Central memory CD4-positive, alpha-beta T cell (primary cell): ENCODE measurements around the gene ANKRD28.

Experiments
- DNase-seq: peaks from one replicate; pipeline ENCODE4 v3.0.0; 2022

The ANKRD28 gene

DNA sequence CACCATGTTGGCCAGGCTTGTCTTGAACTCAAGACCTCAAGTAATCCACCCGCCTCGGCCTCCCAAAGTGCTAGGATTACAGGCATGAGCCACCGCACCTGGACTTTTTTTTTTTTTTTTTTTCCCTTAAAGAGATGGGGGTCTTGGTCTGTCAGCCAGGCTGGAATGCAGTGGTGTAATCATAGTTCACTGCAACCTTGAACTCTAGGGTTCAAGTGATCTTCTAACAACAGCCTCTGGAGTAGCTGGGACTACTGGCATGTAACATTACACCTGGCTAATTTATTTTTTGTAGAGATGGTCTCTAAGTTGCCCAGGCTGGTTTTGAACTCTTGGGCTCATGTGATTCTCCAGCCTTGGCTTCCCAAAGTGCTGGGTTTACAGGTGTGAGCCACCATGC lies 81.6 kb downstream of the ANKRD28 start:
- DNase-seq: no peak

GRCh38 chr3:15714448-15714847 lies 83.3 kb downstream of the ANKRD28 start:
- DNase-seq: no peak

GRCh38 chr3:15713364-15713763 lies 84.4 kb downstream of the ANKRD28 start:
- no peak for DNase-seq

GRCh38 chr3:15711281-15711680 lies 86.5 kb downstream of the ANKRD28 start:
- DNase-seq: no peak

DNA sequence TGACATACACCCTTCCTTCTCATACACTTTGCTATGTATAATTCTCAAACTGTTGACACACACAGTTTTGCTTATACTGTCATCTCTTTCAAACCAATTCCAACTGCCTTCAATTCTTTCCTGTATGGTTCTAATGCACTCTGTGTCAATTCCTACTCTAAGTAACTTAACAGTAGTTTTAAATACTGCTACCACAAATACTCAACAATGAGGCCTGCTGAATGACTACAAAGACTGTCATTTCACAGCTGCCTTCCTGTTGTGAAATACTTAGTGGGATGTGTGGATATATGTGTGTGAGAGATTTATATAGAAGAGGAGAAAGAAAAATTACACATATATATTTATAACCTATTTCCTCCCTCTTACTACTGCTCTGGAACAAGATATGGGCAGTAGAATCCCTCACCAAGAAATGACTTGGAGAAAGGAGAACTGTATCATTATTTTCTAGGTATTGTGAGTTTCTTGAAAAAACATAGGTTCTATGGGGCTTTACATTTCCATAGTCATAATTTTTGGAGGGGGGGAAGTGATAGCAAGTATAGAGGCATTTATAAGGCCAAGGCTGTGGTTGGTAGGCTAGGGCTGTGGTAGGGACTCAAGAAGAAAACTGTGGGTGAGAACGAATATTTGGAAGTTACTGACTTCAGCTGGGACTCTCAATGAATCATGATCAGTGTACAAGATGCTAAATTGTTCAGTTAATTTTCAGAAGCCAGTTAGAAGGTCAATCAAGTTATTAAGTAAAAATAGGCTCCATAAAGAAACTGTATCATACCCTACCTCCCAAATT lies 88.7 kb downstream of the ANKRD28 start:
- no peak for DNase-seq

- DNase-seq: no peak
Measured at GRCh38 chr3:15707779-15708178, 90.0 kb downstream of the ANKRD28 start.

GRCh38 chr3:15703346-15703745 lies 94.4 kb downstream of the ANKRD28 start:
- DNase-seq: no peak

GRCh38 chr3:15694628-15695027 lies 103.2 kb downstream of the ANKRD28 start:
- no peak for DNase-seq

DNA sequence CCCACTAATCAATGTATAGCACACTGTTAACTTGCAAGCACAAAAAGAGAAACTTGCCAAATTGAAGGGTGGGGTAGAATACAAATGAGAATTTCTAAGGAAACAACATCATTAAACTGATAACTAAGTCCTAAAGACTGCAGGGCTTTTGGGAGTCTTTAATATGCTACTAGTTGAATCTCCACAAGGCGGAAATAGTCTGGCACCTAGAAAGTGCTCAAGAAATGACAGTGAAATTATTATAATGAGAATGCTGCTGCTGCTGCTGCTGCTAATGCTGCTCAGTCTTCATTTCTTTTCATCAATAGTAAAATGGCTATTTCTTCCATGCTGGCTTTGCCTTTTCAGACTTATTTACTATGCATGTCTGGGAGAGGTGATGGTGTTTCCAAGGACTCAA lies 104.4 kb downstream of the ANKRD28 start:
- no peak for DNase-seq

GRCh38 chr3:15690748-15691147 lies 107.0 kb downstream of the ANKRD28 start:
- no peak for DNase-seq

DNA sequence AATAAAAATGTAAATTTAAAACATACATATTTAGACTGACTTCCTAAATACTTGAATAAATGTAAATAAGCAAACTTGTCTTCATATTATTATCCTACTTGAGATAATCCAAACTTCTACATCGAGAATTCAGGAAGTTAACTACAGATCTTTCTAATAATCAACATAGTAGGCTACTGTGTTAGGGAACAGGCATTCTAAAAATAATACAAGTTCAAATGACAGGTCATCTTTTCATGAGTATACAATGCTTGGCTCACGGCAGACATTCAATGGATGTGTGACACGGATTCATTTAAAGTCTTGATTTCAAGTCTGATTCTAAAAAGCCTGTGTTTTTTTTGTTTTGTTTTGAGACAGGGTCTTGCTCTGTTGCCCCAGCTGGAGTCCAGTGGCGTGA lies 107.5 kb downstream of the ANKRD28 start:
- DNase-seq: no peak

DNA sequence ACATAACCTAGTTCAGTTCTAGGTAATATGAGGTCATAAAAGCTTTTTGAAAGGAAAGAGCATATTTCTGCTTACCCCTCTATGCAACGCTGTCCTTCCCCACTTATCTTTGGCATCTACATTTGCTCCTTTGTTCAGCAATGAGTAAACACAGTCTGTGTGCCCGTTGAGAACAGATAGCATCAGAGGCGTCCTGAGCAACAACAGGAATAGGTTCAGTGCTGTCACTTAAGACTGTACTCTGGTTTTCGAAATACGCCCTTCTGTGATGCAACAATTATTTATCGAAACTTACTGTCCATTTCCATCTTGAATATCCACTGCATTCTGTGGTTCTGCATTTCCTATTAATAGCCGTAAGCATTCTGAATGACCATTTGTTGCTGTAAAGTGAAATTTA lies 111.9 kb downstream of the ANKRD28 start:
- peak; percentile 9 for DNase-seq

DNA sequence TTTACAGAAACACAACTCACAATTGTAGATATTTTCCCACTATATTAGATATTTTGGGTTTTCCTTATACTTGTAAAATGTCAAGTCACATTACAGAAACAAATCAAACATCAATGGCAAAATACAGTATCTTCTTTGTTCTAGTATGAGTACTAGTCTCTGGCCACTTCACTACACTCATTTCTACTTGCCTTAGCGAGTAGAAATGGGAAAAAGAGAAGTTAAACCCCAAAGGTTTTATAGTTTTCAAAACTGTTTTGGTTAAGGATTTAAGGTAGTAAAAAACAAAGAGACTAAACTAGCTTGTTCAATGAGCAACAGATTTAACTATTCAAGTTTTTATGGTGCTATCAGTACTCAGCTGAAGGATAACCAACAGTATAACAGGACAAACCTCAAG lies 114.5 kb downstream of the ANKRD28 start:
- DNase-seq: no peak

DNA sequence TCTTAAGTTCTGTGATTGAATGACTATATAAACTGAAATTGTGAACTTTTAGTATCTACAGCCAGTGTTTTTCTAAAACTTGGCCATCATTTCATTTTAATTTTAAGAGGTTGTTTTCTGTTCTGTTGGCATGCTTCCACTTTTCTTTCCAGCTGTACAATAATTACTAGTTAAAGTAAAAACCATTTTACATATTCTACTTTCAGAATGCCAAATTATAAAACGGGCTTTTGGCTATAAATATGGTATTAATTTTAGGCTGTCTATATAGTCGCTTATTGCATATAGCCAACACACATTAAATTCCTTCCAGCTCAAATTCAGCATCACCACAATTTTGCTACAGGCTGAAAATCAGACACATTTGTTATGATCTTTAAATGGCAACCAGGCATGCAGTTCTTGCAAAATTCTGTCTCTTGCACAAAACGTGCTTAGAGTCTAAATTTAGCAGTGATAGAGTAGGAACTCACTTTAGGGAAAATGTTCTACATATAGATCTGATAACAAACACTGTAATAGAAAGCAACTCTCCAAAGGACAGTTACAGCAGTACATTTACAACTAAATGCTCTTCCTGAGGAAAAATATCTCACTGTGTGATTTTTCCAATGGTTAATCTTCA lies 115.1 kb downstream of the ANKRD28 start:
- no peak for DNase-seq

GRCh38 chr3:15681668-15682067 lies 116.1 kb downstream of the ANKRD28 start:
- DNase-seq: no peak

- DNase-seq: no peak
Measured at GRCh38 chr3:15679306-15679705, 118.5 kb downstream of the ANKRD28 start.

DNA sequence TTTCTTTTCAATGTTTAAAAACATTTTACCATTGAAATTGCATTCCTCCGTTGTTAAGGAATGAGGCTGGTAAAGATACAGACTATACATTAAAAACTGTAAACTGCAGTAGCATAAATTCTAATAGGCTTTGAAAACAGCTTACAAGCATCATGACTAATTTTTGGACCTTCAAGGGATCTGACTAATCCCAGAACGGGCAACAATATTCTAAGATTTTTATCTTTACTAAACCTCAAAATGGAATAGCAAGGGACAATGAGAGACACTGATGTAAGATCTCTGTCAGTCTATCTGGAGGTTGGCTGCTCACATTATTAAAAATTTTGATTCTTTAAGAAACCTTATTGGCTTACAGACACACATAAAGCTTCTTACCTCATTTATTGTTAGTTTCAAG lies 121.5 kb downstream of the ANKRD28 start:
- DNase-seq: no peak

DNA sequence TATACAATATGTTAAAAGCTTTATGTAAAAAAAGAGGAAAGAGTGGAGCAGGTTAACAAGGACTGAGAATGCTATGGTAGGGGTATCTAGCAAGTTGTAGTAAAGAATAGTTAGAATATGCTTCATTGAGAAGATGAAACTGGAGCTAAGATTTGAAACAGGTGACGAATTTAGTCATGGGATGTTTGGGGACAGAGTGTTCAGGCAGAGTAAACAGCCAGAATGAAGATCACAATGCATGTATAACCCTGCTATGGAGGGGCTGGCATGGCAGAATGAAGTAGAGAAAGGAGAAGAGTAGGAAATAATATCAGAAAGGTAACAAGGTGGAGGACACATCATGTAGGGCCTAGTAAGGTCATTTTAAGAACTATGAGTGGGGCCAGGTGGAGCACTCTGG lies 124.2 kb downstream of the ANKRD28 start:
- DNase-seq: no peak

GRCh38 chr3:15667484-15667883 lies 130.3 kb downstream of the ANKRD28 start:
- DNase-seq: peak; percentile 61

GRCh38 chr3:15666277-15666676 lies 131.5 kb downstream of the ANKRD28 start:
- no peak for DNase-seq

DNA sequence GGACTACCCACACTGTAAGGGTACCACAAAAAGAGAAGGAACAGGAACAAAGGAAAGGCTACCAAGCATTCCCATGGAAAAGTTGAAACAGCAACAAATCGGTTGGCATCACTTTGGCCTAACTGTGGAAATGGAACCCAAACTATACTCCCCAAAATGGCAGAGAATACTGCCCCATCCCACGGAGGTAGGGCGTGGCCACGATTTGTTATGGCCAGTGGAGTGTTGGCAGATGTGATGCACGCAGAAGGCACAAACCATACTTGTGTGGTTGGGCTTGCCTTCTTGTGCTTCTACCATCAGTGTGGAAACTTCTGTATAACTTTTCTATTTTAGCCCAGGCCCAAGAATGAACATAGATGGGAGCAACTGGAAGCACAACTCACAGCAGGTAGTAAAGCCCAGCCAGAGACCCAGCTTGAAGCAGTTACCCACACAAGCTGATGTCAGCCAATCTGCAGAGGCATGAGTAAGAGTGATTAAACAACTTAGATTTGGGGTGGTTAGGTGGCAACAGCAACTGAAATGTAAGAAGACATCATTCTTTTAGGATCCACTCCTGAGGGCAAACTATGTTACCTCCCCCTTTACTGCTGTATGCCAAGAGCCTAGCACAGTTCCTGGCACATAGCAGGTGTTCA lies 132.1 kb downstream of the ANKRD28 start:
- no peak for DNase-seq

- no peak for DNase-seq
Measured at GRCh38 chr3:15664144-15664543, 133.6 kb downstream of the ANKRD28 start.

- DNase-seq: no peak
Measured at GRCh38 chr3:15660055-15660935, 137.5 kb downstream of the ANKRD28 start.
